Measurements from ENCODE around the gene NLGN1.
"Not testable (repeated sequence)": the region's sequence is repeated elsewhere in the genome, so short reads cannot be mapped to it uniquely, and the experiment has no call there.

Gene NLGN1

DNA sequence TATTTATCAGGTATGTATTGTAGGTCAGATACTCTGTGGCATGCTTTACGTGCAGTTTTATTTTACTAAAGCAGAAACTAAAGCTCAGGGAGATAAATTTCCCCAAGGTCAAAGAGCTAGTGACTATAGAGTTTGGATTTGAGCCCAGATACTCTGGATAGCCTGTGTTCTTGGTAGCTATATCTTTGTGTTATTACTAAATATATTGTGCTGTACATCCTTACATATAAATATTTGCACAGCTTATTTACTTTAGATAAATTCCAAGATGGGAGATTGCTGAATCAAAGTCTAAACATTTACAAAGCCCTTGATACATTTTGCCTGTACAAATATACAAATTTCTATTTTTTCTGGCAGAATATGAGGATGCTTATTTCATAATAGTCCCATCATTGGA is 800.7 kb downstream of the NLGN1 start:
- DNase-seq: no peak

DNA sequence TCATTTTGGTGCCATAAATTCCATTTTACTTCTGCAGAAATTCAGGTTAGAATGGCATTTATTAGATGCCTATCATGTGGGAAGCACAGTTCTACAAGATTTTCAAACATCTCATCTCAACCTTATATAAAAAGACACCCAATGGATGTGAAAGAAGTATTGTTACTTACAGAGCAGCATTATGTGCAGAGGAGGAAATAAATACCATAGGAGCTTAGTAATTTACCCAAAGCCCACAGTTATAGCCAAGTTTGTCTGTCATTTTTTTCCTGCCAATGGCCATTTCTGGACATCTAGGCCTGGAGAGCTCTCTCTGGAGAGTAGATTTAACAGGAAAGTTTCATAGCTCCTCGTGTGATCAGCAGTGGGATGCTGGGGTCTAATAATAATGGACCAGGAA is 802.2 kb downstream of the NLGN1 start:
- no peak for DNase-seq

DNA sequence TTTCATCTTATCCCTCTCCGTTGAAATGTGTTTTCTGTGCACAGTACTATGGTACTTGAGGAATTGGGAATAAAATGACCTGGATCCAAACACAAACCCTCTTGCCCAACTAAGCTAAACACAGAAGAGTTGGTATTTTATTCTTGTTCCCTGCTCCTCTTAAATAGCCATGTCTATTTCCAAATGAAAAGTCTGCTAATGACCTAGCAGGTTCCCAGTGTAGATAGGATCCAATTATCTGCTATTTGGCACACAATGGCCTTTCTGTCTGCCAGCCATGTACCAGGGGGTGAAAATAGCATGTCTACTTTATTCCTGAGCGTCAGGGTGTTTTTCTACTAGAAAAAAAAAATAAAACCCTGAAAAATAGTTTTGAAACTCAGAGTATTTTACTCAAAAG is 804.6 kb downstream of the NLGN1 start:
- no peak for DNase-seq

DNA sequence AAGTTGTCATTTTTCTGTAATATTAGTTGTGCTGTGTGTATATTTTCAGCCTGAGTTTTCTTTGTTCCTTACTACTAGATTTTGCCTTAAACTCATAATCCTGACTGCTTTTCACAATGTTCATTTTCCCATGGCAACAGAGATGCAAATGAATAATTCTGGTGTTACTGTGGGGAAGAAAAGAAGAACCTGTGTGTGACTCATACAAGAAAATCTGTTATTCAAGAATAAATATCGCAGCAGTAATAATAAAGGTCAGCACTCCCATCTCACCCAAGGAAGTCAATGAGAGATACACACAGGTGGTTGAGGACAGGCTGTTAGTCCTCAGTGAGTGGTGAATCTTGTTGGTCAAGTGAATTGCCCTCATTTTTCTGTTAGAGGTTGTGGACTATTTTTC is 805.0 kb downstream of the NLGN1 start:
- no peak for DNase-seq

DNA sequence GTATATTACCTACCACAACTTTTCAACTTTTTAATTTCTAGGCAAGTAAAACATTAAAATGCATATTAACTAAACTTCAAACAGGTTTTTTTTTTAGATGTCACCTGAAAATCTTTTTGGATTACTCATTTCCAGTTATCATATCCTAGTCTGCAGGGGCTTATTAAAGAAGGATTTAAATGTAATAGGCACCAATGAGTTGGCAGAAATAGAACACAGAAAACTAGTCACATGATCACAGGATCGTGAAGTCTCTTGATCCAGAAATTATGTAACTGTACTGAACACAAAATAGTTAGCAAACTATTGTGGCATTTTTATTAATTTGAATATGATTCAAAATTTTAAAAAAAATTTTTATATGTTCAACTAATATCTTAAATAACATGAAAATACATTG is 807.2 kb downstream of the NLGN1 start:
- no peak for DNase-seq

DNA sequence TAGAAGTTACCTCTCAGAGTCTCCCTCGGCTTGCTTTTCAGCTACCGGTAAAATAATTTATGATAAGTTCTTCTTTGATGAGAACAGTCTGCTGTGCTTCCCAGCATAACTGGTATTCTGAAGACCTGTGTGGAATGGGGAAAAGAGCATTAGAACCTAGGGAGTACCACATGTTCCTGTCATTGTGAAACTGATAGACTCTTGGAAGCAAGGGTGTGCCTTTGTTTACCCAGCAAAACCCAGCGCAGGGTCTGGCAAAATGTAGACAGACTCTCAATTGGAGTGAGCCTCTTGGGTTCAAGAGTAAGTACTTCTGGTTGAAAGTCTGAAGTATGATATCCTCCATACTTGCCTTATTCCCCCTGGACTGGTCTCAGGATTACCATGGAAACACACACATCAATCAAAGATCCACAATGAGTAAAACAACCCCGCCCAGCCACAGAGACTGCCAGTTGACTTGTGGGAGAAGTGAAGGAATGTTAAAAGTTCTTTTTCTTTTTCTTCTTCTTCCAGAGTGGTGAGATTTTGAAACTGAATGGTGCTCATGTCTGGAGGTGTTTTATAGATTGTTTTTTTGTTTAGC is 809.2 kb downstream of the NLGN1 start:
- no peak for DNase-seq

DNA sequence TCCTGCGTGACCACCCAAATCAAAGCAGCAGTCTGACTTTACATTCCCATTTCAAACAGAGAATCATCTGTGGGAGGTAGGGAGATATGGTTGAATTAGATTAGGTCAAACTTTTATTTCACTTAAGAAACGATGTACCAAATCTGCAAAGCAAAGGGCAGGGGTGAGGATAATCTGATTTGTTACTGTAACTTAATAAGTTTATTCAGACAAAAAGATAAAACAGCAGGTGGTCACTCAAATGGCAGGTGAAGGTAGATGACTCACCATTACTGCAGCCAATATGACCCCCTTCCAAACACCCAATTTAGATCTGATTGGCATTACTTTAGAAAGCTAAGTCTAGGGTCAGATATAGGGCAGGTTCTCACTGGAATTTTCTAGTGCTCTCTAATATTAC is 810.6 kb downstream of the NLGN1 start:
- no peak for DNase-seq

DNA sequence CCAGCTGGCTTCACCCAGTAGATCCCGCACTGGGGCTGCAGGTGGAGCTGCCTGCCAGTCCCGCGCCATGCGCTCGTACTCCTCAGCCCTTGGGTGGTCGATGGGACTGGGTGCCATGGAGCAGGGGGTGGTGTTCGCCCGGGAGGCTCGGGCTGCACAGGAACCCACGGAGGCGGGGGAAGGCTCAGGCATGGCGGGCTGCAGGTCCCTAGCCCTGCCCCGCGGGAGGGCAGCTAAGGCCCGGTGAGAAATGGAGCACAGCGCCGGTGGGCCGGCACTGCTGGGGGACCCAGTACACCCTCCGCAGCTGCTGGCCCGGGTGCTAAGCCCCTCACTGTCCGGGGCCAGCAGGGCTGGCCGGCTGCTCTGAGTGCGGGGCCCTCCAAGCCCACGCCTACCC is 814.4 kb downstream of the NLGN1 start:
- DNase-seq: not testable (repeated sequence)

DNA sequence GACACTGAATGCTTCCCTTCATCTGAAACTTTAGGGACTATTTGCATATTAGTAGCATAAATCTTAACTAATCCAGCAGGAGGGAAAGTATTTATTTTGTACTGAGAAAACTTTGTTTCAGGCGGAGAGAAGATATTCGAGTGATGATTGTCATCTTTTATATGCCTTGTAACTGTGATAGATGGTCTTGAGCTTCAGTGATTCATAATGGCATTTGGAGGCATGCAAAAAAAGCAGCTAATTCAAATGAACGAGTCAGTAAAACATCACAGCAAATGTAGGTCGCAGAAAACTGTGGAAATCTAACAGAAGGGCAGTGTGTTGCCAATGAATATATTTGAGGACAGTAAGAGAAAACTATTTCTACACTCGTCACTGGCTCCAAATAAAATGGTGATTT is 817.9 kb downstream of the NLGN1 start:
- no peak for DNase-seq

DNA sequence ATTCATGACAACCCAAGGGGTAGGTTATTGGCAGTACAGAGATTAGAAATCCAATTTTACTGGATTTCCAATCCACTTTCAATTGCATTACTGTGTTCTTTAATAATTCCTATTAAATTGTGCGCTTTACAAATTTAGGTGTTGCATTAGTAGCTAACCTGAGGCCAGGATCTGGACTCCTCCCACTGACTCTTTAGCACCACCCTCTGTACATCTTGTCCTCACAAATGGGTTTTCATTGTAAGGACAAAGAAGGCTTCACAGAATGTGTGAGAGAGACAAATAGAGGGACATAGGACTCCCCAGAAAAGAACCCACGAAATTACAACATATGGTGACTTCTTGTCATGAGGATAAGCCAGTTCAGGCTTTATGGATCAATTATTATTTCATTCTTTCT is 818.5 kb downstream of the NLGN1 start:
- DNase-seq: no peak

DNA sequence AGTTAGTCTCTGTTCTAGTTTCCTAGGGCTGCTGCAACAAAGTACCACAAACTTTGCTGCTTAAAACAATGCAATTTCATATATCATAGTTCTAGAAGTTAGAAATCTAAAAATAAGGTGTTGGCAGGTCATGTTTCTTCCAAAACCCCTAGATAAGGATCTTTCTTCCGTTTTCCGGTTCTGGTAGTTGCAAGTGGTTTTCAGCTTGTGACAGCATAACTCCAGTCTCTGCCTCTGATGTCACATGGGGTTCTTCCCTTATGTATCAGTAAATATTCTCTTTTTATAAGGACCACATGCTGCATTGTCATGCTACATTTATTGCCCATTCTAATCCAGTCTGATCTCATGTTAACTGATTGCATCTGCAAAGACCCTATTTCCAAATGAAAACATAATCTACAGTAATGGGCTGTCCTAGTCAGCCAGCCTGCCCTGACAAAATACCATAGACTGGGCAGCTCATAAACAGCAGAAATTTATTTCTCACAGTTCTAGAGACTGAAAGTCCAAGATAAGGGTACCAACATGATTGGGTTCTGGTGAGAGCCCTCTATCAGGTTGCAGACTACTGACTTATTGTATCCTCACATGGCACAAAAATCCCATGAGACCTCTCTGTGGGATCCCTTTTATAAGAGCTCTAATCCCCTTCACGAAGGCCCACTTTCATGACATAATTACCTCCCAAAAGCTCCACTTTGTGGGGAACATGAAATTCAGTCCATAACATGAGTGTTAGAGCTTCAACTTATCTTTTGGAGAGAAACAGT is 819.6 kb downstream of the NLGN1 start:
- DNase-seq: no peak

DNA sequence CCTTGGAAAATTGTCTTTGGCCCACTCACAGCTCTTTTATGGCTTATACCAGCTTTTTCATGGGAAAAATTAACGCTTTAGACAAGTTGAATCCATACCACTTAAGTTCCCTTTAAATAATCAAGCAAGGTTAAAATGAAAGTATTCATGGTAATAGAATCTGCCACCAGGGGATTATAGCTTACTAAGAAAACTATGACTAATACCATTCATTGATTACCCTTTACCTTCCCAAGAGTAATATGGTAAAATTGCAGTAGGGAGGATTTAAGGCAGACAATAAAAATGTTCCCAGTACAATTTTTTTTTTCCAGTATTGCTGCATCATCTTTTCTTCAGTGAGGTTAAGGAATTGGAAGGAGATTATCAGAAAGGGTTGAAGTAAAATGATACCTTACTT is 820.5 kb downstream of the NLGN1 start:
- DNase-seq: no peak

DNA sequence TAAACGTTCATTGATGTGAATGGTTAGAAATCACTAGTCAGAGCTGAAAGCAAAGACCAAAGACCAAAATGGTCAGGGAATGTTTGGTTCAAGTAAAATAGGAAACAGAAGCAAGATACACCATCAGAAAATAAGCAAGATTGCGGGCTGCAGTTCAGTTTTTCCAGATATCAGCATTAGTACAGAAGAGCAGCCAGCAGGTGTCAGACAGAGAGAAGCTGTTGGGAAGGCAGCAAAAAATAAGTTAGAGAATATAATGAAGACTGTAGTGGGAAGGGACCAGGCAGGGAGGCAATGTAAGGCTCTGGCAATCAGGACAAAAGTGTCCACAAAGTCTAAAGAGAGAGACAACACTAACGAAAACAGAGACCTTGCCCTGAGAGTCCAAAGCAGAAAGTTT is 822.2 kb downstream of the NLGN1 start:
- DNase-seq: no peak

DNA sequence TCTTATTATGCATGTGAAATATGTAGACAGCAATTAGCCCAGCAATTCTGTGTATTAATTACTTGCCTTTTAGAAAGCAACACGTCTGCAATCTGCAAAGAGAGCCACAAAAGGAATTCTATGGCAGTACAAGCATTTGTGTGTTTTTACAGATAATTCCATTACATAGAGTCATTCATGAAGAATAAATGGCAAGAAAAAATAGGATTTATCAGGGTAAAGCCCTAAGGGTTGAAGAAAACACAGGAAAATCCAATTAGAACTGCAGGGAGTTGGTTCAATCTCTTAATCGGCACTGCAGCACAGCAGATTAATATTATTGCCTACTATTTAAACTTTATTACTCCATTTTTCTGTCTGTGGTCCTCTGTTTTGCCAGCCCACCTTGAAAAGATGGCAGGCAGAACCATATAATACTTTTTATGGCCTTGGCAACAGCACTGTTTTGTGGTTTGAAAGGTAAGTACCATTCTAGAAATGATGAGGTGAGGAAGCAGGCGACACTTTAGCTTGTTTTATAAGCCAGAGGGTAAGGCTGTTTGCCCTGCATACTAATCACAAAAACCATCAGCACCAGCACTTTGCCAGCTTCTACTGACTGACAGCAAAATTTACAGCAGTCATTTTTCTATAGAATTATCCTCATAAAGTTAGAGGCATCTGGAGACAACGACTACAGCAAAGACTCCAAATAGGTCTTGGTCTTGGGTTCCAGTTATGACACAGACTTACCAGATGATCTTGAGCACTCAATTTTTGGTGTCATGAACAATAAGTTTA is 823.4 kb downstream of the NLGN1 start:
- DNase-seq: no peak

DNA sequence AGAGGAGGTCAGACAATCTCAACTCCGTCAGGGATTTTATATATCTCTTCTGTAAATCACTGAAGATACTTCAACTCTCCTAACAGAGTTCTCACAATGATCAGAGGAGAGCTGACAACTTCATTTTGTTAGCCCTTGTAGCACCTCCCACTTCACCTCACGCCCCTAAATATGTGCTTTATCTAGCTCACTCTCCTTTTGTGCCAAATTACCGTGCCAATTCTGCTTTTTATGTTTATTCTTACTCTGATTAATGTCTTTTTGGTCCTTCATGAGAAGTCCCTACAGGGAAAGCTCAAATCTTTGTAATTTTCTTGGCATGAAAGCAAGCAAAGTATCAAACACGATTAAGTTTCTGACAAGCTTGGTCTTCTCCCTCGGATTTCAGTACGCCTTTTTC is 825.5 kb downstream of the NLGN1 start:
- no peak for DNase-seq

DNA sequence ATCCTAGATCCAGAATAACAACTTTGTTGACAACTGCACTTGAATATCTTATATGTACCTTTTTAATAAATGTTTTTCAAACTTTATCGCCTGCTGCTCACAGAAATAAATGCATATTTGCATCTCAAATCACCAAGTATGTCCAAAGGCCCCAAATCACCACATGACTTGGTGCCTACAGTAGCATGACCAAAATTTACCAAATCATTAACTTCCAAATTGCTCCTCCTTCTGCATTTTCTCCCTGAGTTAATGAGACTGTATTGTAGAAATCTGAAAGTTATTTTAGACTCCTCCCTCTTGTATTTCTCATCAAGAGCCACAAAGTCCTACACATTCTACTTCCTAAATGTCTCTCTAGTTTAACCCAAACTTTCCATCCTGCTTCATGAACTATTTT is 826.1 kb downstream of the NLGN1 start:
- DNase-seq: no peak

DNA sequence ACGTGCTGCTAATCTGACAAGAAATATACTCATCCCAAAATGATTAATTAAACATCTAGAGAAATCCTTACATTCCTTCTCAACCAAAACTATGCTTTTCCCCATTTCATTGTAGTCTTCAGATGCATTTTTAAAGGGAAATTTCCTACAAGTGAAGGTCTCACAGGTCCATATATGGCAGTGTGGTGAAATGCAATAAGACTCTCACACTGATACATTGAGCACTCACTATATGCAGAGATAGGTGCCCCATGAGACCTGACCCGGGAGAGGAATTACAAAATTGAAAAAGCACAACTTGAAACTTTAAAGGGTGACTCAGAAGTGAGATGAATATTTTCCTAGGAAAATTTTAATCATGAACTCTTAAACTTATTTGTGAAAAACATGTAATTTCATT is 832.4 kb downstream of the NLGN1 start:
- DNase-seq: no peak

DNA sequence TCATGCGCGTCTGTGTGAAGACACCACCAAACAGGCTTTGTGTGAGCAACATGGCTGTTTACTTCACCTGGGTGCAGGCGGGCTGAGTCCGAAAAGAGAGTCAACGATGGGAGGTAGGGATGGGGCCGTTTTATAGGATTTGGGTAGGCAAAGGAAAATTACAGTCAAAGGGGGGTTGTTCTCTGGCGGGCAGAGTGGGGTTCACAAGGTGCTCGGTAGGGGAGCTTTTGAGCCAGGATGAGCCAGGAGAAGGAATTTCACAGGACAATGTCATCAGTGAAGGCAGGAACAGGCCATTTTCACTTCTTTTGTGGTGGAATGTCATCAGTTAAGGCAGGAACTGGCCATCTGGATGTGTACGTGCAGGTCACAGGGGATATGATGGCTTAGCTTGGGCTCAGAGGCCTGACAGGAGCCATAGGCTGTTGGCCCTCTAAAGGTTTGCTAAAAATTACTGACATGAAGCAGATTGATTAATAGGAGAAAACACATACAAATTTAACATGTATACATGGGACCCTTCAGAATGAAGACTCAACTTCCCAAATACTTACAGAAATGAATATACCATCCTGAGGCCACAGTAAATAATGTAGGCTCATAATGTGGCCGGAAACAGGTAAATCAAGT is 834.6 kb downstream of the NLGN1 start:
- DNase-seq: not testable (repeated sequence)

DNA sequence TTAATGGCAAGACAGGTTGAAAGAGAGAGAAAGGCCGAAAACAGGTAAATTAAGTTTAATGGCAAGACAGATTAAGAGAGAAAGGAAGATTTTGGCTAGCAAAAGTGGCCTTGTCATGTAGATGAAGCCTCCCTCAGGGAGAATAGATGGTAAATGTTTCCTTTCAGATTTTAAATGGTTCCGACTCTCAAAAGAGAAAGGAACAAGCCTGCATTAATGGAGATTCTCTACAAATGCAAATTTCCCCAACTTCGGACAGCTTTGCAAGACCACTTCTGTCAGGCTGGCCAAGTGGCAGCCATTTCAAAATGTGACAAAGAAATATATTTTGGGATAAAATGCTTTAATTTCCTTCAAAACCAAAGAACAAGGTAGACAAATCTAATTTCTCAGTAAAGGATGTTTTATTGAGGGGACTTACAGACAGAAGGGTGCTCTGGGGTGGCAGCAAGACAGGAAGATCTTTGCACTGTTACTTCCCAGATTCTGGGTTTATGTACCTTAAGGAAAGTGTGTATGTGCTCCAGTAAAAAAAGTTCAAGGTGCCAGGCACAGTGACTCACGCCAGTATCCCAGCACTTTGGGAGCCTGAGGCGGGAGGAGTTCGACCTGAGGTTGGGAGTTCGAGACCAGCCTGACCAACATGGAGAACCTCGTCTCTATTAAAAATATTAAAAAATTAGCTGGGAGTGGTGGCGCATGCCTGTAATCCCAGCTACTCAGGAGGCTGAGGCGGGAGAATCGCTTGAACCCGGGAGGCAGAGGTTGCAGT is 835.3 kb downstream of the NLGN1 start:
- DNase-seq: no peak

DNA sequence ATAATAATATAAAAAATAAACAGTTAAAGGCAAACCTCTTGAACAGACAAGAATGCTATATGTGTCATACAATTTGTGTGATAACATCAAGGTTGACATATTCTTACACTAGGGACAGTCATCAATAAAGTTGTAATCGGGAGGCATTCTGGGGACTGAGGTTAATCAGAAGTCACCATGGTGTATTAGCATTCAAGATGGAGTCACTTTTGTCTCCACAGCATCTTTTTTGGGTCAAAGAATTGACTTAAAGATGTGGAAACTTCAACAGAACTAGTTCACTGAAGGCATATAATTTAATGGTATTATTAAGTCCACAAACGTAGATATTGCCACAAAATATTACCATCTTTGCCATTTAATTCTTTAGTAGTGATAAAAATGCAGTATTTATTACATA is 836.0 kb downstream of the NLGN1 start:
- DNase-seq: no peak

DNA sequence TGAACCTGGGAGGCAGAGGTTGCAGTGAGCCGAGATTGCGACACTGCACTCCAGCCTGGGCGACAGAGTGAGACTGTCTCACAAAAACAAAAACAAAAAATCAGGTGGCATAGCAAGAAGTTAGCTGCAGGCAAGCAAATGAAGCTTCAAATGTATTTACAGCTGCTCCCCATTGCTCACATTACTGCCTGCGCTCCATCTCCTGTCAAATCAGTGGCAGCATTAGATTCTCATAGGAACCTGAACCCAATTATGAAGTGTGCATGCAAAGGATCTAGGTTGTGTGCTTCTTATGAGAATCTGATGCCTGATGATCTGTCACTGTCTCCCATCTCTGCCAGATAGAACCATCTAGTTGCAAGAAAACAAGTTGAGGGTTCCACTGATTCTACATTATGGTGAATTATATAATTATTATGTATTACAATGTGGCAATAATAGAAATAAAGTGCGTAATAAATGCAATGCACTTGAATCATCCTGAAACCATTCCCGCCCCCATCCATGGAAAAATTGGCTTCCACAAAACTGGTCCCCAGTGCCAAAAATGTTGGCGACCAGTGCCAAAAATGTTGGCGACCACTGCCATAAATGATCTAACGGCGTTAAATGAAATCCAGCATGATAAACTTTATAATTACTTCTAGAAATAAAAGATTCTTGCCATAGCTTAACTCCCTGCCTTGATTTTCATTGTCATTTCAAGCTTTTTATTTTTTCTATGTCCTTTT is 844.9 kb downstream of the NLGN1 start:
- DNase-seq: no peak

DNA sequence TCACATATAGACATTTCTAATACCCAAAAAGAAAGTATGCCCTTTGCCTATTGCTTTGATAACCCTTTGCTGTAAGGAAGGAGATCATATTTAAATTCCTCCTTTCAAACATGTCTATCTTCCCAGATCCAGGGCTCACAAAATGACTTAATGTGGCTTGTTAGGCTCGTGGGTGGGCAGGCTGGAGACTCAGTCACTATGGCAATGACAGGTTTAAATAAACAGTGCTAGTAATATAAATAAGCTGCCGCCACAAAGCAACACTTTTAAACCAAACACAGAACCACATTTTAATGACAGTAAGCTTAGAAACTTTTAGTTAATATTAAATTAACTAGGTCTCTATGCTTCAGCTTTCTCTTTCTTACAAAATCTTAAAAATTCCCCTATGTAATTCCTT is 845.6 kb downstream of the NLGN1 start:
- no peak for DNase-seq
